GM21825 (cell line): Measurements from ENCODE around the gene ZNF135.

Experiments used
- ATAC-seq: cut with Tn5 transposase; IDR thresholded peaks from one replicate; pipeline ENCODE4 v1.9.1; 2021; ENCODE audit warnings: mild to moderate bottlenecking, moderate library complexity; ENCODE audit not compliant: unreplicated experiment

ZNF135 gene

DNA sequence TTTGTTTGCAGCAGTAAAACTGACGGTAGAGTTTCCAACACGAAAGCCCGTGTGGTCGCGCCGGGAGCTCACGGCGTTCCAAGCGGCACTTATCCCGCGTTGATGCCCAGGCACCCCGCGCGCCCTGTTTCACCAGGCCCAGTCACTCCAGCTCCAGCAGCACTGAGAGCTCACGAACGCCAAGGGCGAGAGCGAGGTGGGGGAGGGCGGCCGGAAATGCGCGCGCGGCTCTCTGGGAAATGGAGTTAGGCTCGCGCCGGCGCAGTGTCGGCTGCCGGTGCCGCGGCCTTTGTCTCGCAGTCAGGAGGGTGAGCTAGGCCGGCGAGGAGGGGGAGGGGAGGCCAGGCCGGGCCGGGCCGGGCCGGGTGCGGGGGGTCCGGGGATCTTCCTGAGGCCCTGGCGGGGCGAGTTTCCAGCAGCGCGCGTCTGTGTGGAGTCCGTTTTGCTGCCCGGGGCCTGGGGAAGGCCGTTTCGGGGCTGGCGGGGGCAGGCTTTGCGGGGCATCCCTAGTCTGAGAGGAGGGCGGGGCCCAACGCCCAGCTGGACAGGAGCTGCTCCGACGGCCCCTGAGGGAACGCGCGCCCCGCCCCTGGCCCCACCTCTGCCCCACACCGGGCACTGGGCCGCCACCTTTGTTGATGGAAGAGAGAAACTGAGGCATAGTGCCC, at the start of gene ZNF135:
TSS of gene ZNF135 (plus strand) at position 280 of the 668 bp plus-strand sequence. CDS start 721 bp downstream, outside the sequence.
- no peak for ATAC-seq

DNA sequence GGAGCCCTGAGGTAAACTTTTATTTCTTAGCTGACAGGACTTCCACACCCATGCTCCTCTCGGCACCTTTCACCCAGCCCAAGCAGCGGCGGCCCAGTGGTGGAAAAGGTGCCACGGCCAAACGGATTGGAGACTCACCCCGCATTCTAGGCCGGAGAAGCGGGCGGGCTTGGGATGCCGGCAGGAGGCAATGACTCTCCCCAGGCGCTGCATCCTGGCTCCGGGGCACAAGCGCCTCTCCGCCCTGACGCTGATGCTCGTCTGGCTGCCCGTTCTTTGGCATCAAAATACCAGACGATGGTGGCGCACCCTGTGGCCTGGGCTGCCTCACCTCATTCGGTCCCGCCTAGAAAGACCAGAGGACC, 49.8 kb upstream of the ZNF135 start:
- no peak for ATAC-seq

DNA sequence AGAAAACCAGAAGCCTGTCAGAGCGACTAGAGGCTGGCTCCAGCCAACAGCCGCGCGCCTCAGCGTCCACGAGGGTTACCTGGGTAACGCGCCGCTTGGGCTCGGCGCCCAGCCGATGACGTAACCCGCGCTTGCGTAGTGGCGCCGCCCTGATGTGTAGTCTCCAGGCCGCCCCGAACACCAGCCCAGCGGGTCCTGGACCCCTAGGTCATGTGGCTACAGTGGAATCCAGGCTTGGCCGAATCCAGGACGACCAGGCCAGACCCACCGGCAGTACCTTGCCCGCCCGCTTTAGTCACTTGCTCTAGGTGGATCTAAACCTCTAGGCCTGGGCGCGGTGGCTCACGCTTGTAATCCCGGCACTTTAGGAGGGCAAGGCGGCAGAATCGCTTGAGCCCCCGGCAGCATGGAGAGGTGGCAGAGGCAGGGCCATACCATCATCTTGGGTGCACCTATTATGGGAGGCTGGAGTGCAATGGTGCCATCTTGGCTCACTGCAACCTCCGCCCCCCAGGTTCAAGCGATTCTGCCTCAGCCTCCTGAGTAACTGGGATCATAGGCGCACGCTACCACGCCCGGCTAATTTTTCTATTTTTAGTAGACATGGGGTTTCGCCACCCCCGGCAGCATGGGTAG, 49.3 kb upstream of the ZNF135 start:
- ATAC-seq: no peak

DNA sequence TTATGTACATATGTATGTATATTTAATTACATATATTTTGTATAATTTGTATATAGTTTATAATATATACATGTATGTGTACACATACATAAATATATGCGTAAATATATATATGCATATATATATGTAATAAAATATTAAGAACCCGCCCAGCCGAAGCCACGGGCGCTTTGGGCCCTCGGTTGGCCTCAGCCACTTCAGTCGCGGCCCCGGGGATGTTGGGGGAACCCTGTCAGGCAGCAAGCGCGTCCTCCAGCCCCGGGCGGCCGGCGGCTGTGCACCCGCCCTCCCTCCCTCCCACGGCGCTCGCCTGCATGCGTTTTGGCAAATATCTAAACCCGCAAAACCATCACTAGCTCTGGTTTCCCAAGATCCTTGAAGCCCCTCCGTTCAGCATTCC, 48.6 kb upstream of the ZNF135 start:
- no peak for ATAC-seq

DNA sequence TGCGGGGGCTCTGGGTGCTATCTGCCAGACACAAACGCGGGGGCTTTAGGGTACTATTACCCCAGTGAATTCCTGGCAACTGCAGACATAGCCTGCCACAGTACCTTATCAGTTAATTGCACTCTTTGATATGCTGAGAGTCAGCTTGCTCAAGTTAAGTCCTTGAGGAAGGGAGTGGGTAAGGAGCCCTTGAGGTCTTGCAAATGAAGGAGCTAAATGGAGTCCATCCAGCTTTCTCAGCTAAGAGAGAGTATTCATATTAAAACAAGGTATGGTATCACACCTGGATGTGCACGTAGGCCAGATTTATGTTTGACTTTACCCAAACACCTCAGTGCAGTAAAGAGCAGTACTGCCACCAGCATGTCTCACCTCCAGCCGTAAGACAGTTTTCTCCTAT, 44.9 kb upstream of the ZNF135 start:
- ATAC-seq: no peak

DNA sequence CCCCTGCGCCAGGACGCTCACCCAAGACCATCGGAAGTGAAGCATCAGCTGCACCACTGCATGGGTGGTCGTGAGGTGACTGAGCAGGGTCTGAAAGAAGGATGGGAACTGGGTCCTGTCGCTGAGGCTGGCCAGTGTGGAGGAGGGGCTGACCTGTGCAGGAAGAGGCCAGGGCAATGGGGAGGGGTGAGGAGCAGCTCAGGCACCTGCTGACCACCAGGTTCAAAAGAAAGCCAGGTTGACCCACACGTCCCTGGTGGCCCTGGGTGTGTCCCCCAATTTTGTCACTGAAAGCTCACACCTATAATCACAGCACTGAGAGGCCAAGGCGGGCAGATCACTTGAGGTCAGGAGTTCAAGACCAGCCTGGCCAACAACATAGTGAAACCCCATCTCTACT, 39.0 kb upstream of the ZNF135 start:
- ATAC-seq: no peak

DNA sequence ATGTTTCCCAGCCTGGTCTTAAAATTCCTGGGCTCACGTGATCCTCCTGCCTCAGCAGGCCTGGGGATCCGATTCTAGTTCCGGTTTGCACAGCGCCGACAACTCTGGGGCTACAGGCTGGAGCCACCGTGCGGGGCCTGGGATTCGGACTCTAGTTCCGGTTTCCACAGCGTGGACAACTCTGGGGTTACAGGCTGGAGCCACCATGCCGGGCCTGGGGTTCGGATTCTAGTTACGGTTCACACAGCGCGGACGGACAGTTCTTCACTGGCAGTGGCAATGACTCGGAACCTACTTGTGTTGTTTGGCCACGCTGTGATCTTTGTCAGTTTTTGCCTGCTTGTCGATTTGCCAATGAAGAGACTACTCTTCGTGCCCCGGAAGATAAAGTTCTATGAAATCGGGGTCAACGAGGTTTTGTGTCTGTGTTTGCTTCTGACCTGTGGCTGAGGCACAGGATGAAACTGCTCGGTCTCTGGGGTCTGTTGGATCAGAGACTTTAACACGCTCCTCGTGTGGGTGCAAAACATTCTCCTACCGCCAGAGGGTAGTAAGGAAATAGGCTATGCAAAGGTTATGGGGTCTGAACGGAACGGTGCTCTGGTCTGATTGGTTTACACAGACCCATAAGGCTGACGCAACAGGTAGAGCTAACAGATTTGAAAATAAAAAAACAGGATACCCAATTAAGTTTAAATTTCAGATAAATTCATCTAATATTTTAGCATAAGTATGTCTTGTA, 37.4 kb upstream of the ZNF135 start:
- no peak for ATAC-seq

DNA sequence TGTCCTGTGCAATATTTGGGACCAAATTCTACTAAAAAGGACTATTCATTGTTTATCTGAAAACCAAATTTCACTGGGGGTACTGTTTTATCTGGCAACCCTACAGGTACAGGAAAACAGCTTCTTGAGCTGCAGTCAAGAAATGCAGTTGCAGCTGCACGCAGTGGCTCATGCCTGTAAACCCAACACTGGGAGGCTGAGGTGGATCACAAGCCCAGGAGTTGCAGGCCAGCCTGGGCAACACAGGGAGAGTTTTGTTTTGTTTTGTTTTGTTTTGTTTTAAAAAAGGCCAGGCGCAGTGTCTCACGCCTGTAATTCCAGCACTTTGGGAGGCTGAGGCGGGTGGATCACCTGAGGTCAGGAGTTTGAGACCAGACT, 36.8 kb upstream of the ZNF135 start:
- no peak for ATAC-seq

DNA sequence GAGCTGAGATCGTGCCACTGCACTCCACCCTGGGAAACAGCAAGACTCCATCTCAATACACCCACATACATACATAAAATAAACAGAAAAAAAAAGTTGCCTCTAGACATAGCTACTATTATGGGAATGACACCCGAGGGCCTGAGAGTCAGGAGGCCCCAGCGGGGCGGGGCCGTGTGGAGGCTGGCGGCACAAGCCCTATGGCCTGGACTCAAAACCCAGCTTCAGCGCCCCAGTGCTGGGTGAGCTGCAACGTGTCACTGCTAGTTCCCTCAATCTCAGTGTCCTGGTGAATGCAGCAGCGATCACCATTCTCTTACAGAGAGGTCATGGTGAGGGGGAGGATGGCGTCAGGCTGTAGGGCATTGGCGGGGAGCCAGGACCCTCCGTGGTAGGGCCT, 34.4 kb upstream of the ZNF135 start:
- no peak for ATAC-seq

DNA sequence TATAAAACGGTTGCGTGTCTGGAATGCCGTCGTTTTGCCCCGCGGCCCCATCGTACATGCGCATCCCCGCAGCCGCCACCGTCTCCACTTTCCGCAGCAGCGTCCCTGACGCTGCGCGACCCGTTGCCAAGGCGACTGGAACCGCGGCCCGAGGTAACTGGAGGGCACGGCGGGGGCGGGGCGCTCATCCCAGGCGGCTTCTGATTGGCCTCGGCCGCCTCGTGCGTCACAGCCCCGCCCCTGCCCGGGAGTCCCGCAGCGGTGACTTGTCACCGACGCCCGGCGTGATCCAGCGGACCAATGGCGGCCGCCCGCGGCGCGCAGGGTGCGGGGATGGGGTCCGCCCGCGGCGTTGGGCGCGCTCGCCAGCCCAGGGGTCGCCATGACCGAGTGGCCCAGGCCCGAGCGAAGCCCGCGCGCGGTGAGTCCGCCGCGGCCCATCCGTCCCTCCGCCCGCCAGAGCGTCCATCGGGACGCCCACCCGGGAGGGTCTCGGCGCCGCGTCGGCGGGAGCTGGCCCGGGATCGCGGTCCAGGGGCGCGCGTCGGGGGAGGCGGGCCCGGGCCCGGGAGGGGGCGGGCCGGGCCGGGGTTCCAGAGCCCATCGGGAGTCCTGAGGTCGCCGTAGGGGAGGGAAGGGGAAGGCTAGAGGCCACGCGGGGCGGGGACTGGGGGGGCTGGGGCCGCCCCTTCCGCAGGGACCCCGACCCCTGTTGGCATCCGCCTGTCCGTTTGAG, 25.2 kb upstream of the ZNF135 start, which contains the start of gene ZSCAN1:
TSS of gene ZSCAN1 (plus strand) at position 285 of the 736 bp plus-strand sequence. CDS start 3,812 bp downstream, outside the sequence.
- ATAC-seq: no peak

DNA sequence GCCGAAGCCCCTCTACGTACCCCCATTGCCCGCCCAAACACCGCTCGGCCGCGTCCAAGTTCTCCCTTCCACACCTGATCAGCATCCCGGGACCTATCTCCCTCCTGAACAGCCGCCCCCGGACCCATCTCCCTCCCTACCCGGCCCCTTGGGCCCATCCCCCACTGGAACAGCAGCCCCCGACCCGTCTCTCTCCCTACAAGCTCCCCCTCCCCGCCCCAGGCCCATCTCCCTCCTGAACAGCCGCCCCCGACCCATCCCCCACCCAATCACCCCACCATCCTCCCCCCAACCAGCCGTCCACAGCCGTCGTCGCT, 24.6 kb upstream of the ZNF135 start:
- no peak for ATAC-seq

DNA sequence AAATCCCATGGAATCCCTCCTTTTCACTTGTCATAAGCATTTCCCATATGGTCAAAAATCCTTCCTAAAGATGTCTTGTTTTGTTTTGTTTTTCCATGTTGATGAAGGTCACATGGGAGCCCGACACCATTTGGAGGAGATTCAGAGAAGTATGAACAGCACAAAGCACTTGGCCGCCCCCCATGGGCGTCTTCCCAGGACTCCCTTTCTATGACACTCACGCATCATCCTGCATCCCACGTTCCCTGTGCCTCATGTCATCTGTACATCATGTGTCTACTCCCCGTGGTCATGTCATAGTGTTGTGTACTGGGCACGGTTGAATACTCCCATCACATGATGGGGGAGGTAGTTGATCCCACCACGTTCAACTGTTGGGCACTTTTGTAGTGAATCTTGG, 23.2 kb upstream of the ZNF135 start:
- ATAC-seq: no peak

DNA sequence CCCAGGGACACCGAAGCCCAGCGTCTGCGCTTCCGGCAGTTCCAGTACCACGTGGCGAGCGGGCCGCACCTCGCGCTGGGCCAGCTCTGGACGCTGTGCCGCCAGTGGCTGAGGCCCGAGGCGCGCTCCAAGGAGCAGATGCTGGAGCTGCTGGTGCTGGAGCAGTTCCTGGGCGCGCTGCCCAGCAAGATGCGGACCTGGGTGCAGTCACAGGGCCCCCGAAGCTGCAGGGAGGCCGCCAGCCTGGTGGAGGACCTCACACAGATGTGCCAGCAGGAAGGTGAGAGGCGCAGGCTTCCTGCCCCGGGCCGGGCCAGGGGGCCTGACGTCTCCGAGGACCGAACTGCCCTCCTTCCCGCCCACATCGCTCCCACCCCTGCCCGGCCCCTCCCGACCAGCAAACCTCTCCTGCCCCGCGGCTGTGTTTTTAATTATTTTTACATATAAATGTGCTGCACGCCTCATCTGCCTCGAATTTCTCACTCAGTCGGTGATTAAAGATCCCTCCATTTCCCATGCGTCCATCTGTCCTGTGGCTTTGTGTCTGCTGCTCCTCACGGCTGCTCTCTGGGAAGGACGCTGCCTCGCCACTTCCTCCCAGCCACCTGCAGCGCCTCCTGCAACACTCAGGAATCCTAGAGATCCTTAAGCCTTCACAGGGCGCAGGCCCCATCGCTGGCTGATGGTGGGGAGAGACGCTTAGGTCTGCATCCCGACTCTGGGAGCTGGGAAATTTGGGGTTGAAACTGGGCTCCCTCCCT, 21.0 kb upstream of the ZNF135 start:
- no peak for ATAC-seq

DNA sequence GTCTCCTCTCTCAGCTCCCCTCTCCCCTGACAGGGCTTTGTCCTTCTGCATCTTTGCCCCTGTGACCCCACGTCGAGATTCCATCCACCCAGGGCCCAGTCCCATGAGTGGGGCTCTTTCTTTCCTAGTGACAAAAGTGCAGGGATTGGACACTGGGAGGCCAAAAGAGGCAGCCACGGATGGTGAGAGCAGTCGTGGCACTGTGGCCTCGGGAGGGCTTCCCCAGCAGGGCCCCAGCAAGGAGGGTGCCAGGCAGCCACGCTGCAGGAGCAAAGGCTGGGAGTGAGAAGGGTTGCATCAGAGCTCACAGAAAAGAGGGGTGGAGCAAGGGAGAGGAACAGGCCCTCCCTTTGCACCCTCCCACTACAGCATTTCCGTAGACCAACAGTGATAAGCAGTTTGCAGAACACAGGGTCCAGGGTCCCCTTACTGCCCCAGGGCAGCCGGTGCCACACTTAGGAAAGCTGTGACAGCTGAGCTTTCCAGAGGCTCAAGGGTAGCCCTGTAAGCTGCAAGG, 20.3 kb upstream of the ZNF135 start:
- ATAC-seq: no peak

DNA sequence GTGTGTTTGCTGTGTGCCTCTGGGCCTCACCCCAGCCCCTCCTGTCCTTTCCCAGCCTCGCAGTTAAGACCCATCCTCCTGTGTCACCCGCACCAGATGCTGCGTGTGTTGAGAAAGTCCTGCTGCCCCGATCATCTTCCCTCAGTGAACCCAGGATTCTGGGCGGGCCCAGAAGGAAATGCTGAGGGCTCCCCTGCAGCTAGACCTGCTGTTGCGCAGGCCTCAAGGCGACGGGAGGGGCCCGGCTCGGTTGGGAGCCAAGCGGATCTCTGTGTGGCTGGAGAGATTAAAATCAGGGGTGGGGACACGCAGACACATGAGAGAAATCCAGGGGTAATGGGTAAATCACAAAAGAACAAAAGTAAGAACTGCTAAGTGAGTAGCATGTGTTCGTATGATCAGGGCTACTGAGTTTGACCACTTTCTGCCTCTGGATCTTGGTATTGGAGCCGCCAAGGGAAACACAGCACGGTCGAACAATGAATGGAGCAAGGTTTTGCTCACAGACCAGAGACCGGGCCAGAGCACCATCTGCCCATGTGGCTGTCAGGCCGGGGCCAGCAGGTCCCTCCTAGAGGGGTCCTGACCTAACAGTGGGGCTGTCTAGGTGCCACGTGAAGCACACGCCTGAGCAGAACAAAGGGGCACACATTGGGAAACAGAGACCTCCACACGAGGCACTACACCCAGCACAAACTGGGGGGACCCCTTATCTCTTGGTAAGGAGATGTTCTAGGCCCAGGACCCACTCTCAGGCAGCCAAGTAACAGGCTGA, 18.1 kb upstream of the ZNF135 start:
- ATAC-seq: no peak

DNA sequence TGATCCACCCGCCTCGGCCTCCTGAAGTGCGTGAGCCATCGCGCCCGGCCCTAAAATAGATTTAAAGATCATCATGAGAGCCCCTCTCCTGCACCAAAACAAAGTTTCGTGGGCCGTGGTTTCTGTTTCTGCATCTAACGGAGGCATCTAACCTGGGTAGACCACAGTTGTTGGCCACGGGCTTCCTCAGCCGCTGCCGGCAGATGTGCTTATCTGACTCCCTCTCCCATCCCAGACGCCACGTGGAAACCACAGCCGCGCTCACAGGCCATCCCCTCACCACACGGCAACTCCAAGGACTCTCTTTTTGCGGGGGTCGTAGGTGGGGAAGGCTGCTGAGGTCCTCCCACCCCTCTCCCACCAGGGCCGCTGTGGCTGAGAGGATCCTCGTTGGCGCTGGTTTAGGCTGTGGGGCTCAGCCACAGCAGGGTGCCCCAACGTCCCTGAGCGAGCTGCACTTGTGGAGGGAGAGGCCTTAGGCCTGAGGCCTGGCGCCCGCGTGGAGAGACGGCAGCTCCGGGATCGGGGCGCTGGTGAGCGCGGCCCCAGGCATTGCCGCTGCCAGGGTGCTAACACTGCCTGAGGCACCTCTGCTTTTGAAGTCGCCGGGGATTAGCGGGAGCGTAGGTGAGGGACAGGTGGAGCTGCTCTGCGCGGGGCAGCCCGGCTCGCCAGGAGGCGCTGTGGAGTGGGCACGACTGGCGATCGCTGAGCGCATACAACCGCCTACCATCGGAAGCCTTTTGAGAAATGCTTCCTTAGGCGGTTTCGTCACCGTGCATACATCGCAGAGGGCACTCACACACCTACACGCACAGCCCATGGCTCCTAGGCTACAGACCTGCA, 16.4 kb upstream of the ZNF135 start:
- ATAC-seq: no peak

DNA sequence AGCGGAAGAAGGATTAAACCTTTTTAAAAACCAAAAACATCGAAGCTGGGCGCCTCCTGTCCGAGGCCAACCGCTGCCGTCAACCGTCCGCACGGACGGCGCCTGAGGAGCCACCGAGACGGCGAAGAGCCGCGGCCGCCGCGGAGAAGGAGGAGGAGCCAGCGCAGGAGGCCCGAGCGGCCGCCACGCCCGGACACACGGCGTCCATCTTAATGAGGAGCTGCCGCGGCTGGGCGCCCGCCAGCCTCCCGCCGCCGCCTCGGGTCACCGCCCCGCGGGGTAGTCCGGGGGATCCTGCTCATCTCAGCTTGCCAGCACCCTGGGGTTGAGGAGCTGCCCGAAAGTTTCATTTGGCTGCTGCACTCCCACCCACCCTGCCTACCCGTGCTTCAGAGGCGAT, 14.7 kb upstream of the ZNF135 start:
- ATAC-seq: no peak

DNA sequence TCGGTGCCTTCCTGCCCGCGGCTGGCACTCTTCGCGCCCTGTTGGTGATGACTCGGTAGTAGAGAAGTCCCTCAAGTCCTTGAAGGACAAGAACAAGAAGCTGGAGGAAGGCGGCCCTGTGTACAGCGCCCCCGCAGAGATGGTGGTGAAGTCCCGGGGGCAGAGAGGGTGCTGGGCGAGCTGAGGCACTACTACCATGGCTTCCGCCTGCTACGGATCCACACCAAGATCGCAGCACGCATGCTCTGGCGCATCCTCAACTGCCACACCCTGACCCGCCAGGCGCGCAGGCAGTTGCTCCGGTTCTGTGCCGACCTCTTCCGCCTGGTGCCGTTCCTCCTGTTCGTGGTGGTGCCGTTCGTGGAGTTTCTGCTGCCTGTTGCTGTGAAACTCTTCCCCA, 14.2 kb upstream of the ZNF135 start:
- ATAC-seq: no peak

DNA sequence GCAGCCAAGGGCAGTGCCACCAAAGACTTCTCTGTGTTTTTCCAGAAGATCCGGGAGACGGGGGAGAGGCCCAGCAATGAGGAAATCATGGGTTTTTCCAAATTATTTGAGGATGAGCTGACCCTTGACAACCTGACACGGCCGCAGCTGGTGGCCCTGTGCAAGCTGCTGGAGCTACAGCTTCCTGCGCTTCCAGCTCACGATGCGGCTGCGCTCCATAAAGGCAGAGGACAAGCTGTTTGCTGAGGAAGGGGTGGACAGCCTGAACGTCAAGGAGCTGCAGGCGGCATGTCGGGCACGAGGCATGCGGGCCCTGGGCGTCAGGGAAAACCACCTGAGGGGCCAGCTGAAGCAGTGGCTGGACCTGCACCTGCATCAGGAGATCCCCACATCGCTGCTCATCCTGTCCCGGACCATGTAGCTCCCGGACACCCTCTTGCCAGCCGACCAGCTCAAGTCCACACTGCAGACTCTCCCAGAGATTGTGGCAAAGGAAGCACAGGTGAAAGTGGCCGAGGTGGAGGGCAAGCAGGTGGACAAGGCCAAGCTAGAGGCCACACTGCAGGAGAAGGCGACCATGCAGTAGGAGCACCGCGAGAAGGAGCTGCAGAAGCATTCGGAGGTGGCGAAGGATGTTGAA, 13.6 kb upstream of the ZNF135 start:
- ATAC-seq: no peak
